Hepatocyte (in vitro differentiated cells): Measurements from ENCODE around the gene DGKI. TPM values are rescaled to one million over a fixed set of nuclear protein-coding genes. Genes with fewer than 3 reads are reported as not detected.

Experiments
- DNase-seq: peaks from one replicate; pipeline ENCODE4 v3.0.0-alpha.2; 2016; ENCODE audit warnings: low spot score
- H2AFZ ChIP-seq: fragments of 200-600 bp; sonication (generic); 2 replicates; pipeline ENCODE4 v1.6.0; 2016; ENCODE audit warnings: antibody characterized with exemption, mild to moderate bottlenecking
- H3K27ac ChIP-seq: fragments of 200-600 bp; sonication (generic); 2 replicates; pipeline ENCODE4 v1.5.1; 2016; ENCODE audit warnings: mild to moderate bottlenecking
- H3K27me3 ChIP-seq: fragments of 200-600 bp; sonication (generic); 2 replicates; pipeline ENCODE4 v1.6.1; 2016
- H3K36me3 ChIP-seq: fragments of 200-600 bp; sonication (generic); replicated peaks from 2 replicates; pipeline ENCODE4 v1.5.1; 2016; ENCODE audit warnings: low read depth; ENCODE audit not compliant: insufficient read depth
- H3K4me1 ChIP-seq: fragments of 200-600 bp; sonication (generic); 2 replicates; pipeline ENCODE4 v1.5.1; 2016; ENCODE audit warnings: mild to moderate bottlenecking, moderate library complexity; ENCODE audit not compliant: insufficient read depth
- H3K4me2 ChIP-seq: fragments of 200-600 bp; sonication (generic); 2 replicates; pipeline ENCODE4 v1.6.0; 2016
- H3K4me3 ChIP-seq: fragments of 200-600 bp; sonication (generic); 2 replicates; pipeline ENCODE4 v1.5.1; 2016; ENCODE audit warnings: mild to moderate bottlenecking
- H3K79me2 ChIP-seq: fragments of 200-600 bp; sonication (generic); 2 replicates; pipeline ENCODE4 v1.6.0; 2017; ENCODE audit warnings: mild to moderate bottlenecking
- H3K9me2 ChIP-seq: fragments of 200-600 bp; sonication (generic); replicated peaks from 2 replicates; pipeline ENCODE4 v1.6.0; 2017; ENCODE audit warnings: mild to moderate bottlenecking; ENCODE audit not compliant: insufficient read depth
- H3K9me3 ChIP-seq: fragments of 200-600 bp; sonication (generic); 2 replicates; pipeline ENCODE4 v1.5.1; 2016; ENCODE audit warnings: low read depth, mild to moderate bottlenecking
- H4K20me1 ChIP-seq: fragments of 200-600 bp; sonication (generic); 2 replicates; pipeline ENCODE4 v1.6.0; 2016; ENCODE audit warnings: mild to moderate bottlenecking; ENCODE audit not compliant: insufficient read depth, poor library complexity, severe bottlenecking
- EZH2 ChIP-seq: fragments of 200-600 bp; sonication (generic); IDR thresholded peaks from 2 replicates; pipeline ENCODE4 v1.6.1; 2016; ENCODE audit warnings: antibody characterized with exemption, mild to moderate bottlenecking, borderline replicate concordance
- EZH2phosphoT487 ChIP-seq: fragments of 200-600 bp; sonication (generic); IDR thresholded peaks from one replicate; pipeline ENCODE4 v1.6.1; 2018; ENCODE audit warnings: antibody characterized with exemption, mild to moderate bottlenecking, low read depth, moderate library complexity; ENCODE audit not compliant: unreplicated experiment, severe bottlenecking
- WGBS: methylation state at CpG from one replicate; pipeline ENCODE4 v1.1.6; 2016; ENCODE audit warnings: low lambda C conversion rate; ENCODE audit errors: missing lambda C conversion rate; 5-methylcytosine and 5-hydroxymethylcytosine counted together
- polyA plus RNA-seq: library from polyadenylated mRNA; unstranded; fragments of >200 nt; fragmentation: Nextera tagmentation; extraction: Ambion mirVana; gene quantifications from 2 replicates; pipeline ENCODE4 v1.2.1, GENCODE V29; 2016
- total RNA-seq: library from RNA; depleted of rRNA; stranded (reverse); fragments of >200 nt; gene quantifications from 2 replicates; pipeline ENCODE4 v1.2.3, GENCODE V29; 2014
- TF ChIP-seq, protein P1 (sequence below): fragments of 200-600 bp; sonication (generic); IDR thresholded peaks from 2 replicates; pipeline ENCODE4 v1.5.1; 2016; ENCODE audit warnings: antibody characterized with exemption, mild to moderate bottlenecking; ENCODE audit not compliant: poor library complexity

The DGKI gene
- total and polyA plus RNA-seq, 2 experiments from 2014 or later = 0.47 to 1.8 TPM

GRCh38 chr7:137523171-137523570 lies 323.6 kb downstream of the DGKI start:
- H3K9me2 ChIP-seq = no peaks in the 10 kb centered on the region

DNA sequence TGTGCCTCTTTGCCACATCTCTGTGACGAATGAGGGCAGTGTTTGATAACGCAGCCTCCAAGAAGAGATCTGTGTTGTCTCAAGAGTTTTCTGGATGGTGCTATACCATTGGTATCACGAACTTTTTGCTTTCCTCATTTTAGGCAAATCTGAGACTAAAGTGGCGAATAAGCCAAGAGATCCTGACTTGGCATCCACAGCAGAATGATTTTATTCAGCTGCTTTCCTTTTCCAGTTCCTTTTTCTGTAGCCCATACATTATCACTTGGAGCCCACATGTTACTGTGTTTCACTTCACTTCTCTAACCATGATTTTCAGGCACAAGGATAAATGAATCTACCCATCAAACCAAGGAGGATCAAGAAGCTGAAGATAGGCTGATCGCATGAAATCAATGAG lies 325.3 kb downstream of the DGKI start:
- DNase-seq = no peak
- Histone ChIP-seq H3K4me3 (no peak overlapping the region), H3K27ac (no peak overlapping the region), H3K4me2 (no peak overlapping the region), H3K27me3 (no peaks in the 10 kb centered on the region), H3K9me3 (no peaks in the 10 kb centered on the region), H3K9me2 (no peaks in the 10 kb centered on the region), H3K36me3 (no peaks in the 10 kb centered on the region), H3K4me1 (no peaks in the 10 kb centered on the region), H2AFZ (no peak overlapping the region), H3K79me2 (no peaks in the 10 kb centered on the region), H4K20me1 (no peaks in the 10 kb centered on the region)
- no peak for TF ChIP-seq EZH2phosphoT487
- no peak for TF ChIP-seq EZH2
- WGBS = 87% methylated on average over 5 of the region's 5 CpGs

More at GRCh38 chr7:137523171-137523570, 323.6 kb downstream of the DGKI start:
- Histone ChIP-seq H3K36me3 (no peaks in the 10 kb centered on the region), H3K9me3 (no peaks in the 10 kb centered on the region), H3K27ac (no peak overlapping the region), H3K79me2 (no peaks in the 10 kb centered on the region), H3K4me3 (no peak overlapping the region), H3K4me1 (no peaks in the 10 kb centered on the region), H4K20me1 (no peaks in the 10 kb centered on the region), H3K4me2 (no peak overlapping the region), H2AFZ (no peak overlapping the region), H3K27me3 (no peaks in the 10 kb centered on the region)
- no peak for TF ChIP-seq EZH2phosphoT487
- TF ChIP-seq, protein P1, sequence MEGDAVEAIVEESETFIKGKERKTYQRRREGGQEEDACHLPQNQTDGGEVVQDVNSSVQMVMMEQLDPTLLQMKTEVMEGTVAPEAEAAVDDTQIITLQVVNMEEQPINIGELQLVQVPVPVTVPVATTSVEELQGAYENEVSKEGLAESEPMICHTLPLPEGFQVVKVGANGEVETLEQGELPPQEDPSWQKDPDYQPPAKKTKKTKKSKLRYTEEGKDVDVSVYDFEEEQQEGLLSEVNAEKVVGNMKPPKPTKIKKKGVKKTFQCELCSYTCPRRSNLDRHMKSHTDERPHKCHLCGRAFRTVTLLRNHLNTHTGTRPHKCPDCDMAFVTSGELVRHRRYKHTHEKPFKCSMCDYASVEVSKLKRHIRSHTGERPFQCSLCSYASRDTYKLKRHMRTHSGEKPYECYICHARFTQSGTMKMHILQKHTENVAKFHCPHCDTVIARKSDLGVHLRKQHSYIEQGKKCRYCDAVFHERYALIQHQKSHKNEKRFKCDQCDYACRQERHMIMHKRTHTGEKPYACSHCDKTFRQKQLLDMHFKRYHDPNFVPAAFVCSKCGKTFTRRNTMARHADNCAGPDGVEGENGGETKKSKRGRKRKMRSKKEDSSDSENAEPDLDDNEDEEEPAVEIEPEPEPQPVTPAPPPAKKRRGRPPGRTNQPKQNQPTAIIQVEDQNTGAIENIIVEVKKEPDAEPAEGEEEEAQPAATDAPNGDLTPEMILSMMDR = no peak
- no peak for TF ChIP-seq EZH2
- DNase-seq = no peak

DNA sequence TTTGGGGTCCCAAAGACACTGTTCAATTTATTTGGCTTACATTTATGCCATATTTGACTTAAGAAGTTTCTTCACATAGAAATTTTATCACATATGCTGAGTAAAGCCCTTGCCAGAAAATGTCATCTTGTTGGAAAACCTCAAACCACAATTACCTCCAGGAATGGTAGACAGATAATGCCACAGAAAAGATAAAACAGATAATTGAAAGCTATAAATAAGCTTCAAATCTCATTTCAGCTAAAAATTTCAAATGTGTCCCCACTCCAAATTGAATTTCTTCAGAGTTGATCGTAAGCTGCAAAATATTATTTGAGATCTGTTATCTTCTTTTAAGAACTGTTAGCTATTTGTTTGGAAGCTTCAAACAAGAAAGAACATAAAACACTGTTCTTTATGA lies 326.8 kb downstream of the DGKI start:
- Histone ChIP-seq H3K4me1 (no peaks in the 10 kb centered on the region), H3K27me3 (no peaks in the 10 kb centered on the region), H3K4me2 (no peak overlapping the region), H3K27ac (no peak overlapping the region), H4K20me1 (no peaks in the 10 kb centered on the region), H3K36me3 (no peaks in the 10 kb centered on the region), H3K9me3 (no peaks in the 10 kb centered on the region), H2AFZ (no peak overlapping the region), H3K9me2 (no peaks in the 10 kb centered on the region), H3K79me2 (no peaks in the 10 kb centered on the region), H3K4me3 (no peak overlapping the region)
- DNase-seq = no peak
- 83% methylated on average over 1 of the region's 1 CpG for WGBS
- TF ChIP-seq EZH2 (no peak), EZH2phosphoT487 (no peak)
- TF ChIP-seq, protein P1 = no peak

GRCh38 chr7:137519181-137519691 lies 327.5 kb downstream of the DGKI start:
- Histone ChIP-seq H4K20me1 (no peaks in the 10 kb centered on the region), H3K27me3 (no peaks in the 10 kb centered on the region), H3K79me2 (no peaks in the 10 kb centered on the region), H3K9me2 (no peaks in the 10 kb centered on the region), H3K9me3 (no peaks in the 10 kb centered on the region), H2AFZ (no peak overlapping the region), H3K36me3 (no peaks in the 10 kb centered on the region), H3K27ac (no peak overlapping the region), H3K4me3 (no peak overlapping the region), H3K4me1 (no peaks in the 10 kb centered on the region), H3K4me2 (no peak overlapping the region)
- no peak for DNase-seq
- 53% methylated on average over 4 of the region's 4 CpGs for WGBS
- TF ChIP-seq, protein P1 = no peak
- TF ChIP-seq EZH2phosphoT487 (no peak), EZH2 (no peak)
